H9 (cell line): ENCODE results near the gene SV2A. TPM values are rescaled to one million over a fixed set of nuclear protein-coding genes. Genes with fewer than 3 reads are reported as not detected.
A peak's percentile ranks its signal among the peaks of the same experiment; 100 is the strongest.

Source experiments
- DNase-seq: peaks from one replicate; pipeline ENCODE4 v3.0.0-alpha.2; 2017
- H2AFZ ChIP-seq: one replicate; pipeline ENCODE4 v1.6.1; 2013; ENCODE audit warnings: mild to moderate bottlenecking, low read length, control low read depth, moderate library complexity
- H2AK5ac ChIP-seq: 2 replicates; pipeline ENCODE4 v1.6.1; 2013; ENCODE audit warnings: low read length, control low read depth, mixed read lengths; ENCODE audit not compliant: insufficient read length
- H2BK120ac ChIP-seq: one replicate; pipeline ENCODE4 v1.6.1; 2013; ENCODE audit warnings: low read depth, mild to moderate bottlenecking, low read length, control low read depth, inconsistent platforms; ENCODE audit not compliant: poor library complexity, severe bottlenecking
- H2BK12ac ChIP-seq: 2 replicates; pipeline ENCODE4 v1.6.1; 2013; ENCODE audit warnings: low read length, control low read depth, mixed read lengths, low read depth; ENCODE audit not compliant: insufficient read length
- H2BK15ac ChIP-seq: 2 replicates; pipeline ENCODE4 v1.6.1; 2013; ENCODE audit warnings: low read depth, low read length, control low read depth
- H2BK20ac ChIP-seq: one replicate; pipeline ENCODE4 v1.6.1; 2013; ENCODE audit warnings: low read depth, mild to moderate bottlenecking, low read length, control low read depth, inconsistent platforms; ENCODE audit not compliant: poor library complexity, severe bottlenecking
- H2BK5ac ChIP-seq: 2 replicates; pipeline ENCODE4 v1.6.1; 2013; ENCODE audit warnings: low read length, control low read depth, mixed read lengths; ENCODE audit not compliant: insufficient read length
- H3K14ac ChIP-seq: 2 replicates; pipeline ENCODE4 v1.6.1; 2013; ENCODE audit warnings: low read length, control low read depth; ENCODE audit not compliant: insufficient read depth
- H3K18ac ChIP-seq: 2 replicates; pipeline ENCODE4 v1.6.1; 2013; ENCODE audit warnings: low read depth, mild to moderate bottlenecking, mixed read lengths, low read length, control low read depth; ENCODE audit not compliant: insufficient read length
- H3K23ac ChIP-seq: 2 replicates; pipeline ENCODE4 v1.6.1; 2013; ENCODE audit warnings: low read length, control low read depth, mixed read lengths, low read depth; ENCODE audit not compliant: insufficient read length
- H3K23me2 ChIP-seq: 2 replicates; pipeline ENCODE4 v1.6.1; 2013; ENCODE audit warnings: low read depth, mild to moderate bottlenecking, mixed read lengths, low read length, control low read depth; ENCODE audit not compliant: insufficient read length, poor library complexity, severe bottlenecking
- H3K27ac ChIP-seq: 2 replicates; pipeline ENCODE4 v1.5.1; 2013; ENCODE audit warnings: low read length, control low read depth, mixed read lengths, low read depth; ENCODE audit not compliant: insufficient read length
- H3K27me3 ChIP-seq: 2 replicates; pipeline ENCODE4 v1.6.1; 2013; ENCODE audit warnings: low read length, control low read depth, inconsistent platforms; ENCODE audit not compliant: insufficient read depth
- H3K4ac ChIP-seq: 2 replicates; pipeline ENCODE4 v1.6.1; 2013; ENCODE audit warnings: low read depth, mild to moderate bottlenecking, control low read depth, inconsistent platforms, low read length, moderate library complexity
- H3K4me1 ChIP-seq: 2 replicates; pipeline ENCODE4 v1.6.1; 2013; ENCODE audit warnings: low read length, control low read depth, inconsistent platforms; ENCODE audit not compliant: insufficient read depth
- H3K4me2 ChIP-seq: 2 replicates; pipeline ENCODE4 v1.6.1; 2013; ENCODE audit warnings: low read length, control low read depth, mixed read lengths; ENCODE audit not compliant: insufficient read length, insufficient read depth
- H3K56ac ChIP-seq: 2 replicates; pipeline ENCODE4 v1.6.1; 2013; ENCODE audit warnings: low read depth, mild to moderate bottlenecking, mixed read lengths, low read length, control low read depth; ENCODE audit not compliant: insufficient read length
- H3K79me1 ChIP-seq: 2 replicates; pipeline ENCODE4 v1.6.1; 2013; ENCODE audit warnings: low read depth, mild to moderate bottlenecking, moderate library complexity, low read length, control low read depth, inconsistent platforms; ENCODE audit not compliant: insufficient read depth, poor library complexity, severe bottlenecking
- H3K79me2 ChIP-seq: 2 replicates; pipeline ENCODE4 v1.6.1; 2013; ENCODE audit warnings: low read length, control low read depth, inconsistent platforms; ENCODE audit not compliant: insufficient read depth
- H3K9ac ChIP-seq: 2 replicates; pipeline ENCODE4 v1.6.1; 2013; ENCODE audit warnings: low read length, control low read depth, mixed read lengths; ENCODE audit not compliant: insufficient read length; ENCODE audit errors: extremely low read depth
- H3K9me3 ChIP-seq: one replicate; pipeline ENCODE4 v1.6.1; 2013; ENCODE audit warnings: low read depth, low read length, inconsistent platforms; ENCODE audit not compliant: control insufficient read depth
- H3T11ph ChIP-seq: one replicate; pipeline ENCODE4 v1.6.1; 2013; ENCODE audit warnings: mild to moderate bottlenecking, low read length, control low read depth, inconsistent platforms
- H4K20me1 ChIP-seq: one replicate; pipeline ENCODE4 v1.6.1; 2013; ENCODE audit not compliant: control insufficient read depth, insufficient read length, insufficient read depth
- H4K5ac ChIP-seq: 2 replicates; pipeline ENCODE4 v1.6.1; 2013; ENCODE audit warnings: low read depth, mild to moderate bottlenecking, mixed read lengths, low read length, control low read depth; ENCODE audit not compliant: insufficient read length
- H4K8ac ChIP-seq: replicated peaks from 2 replicates; pipeline ENCODE4 v1.6.1; 2013; ENCODE audit warnings: low read length, control low read depth, mixed read lengths, low read depth; ENCODE audit not compliant: insufficient read length
- H4K91ac ChIP-seq: 2 replicates; pipeline ENCODE4 v1.6.1; 2013; ENCODE audit warnings: low read depth, mild to moderate bottlenecking, moderate library complexity, mixed read lengths, low read length, control low read depth; ENCODE audit not compliant: insufficient read length
- H3K27ac Mint-ChIP-seq, 3 experiments: 2 replicates in 2 of 3; 3 replicates in 1 of 3; pipeline ENCODE4 v1.8.0; 2020 to 2021; ENCODE audit warnings: mixed read lengths in 3 of 3, mild to moderate bottlenecking in 1 of 3, moderate library complexity in 1 of 3
- H3K27me3 Mint-ChIP-seq: 2 replicates; pipeline ENCODE4 v1.8.0; 2021; ENCODE audit warnings: low read depth, mild to moderate bottlenecking, moderate library complexity, mixed read lengths
- H3K36me3 Mint-ChIP-seq, 3 experiments: 2 replicates in 2 of 3; 3 replicates in 1 of 3; pipeline ENCODE4 v1.8.0; 2020 to 2021; ENCODE audit warnings: low read depth in 3 of 3, mixed read lengths in 3 of 3; ENCODE audit not compliant: insufficient read depth in 1 of 3
- H3K4me1 Mint-ChIP-seq, 2 experiments: 2 replicates each; pipeline ENCODE4 v1.8.0; 2020; ENCODE audit warnings: mixed read lengths in 2 of 2
- H3K4me3 Mint-ChIP-seq, 2 experiments: 2 replicates in 1 of 2; 3 replicates in 1 of 2; pipeline ENCODE4 v1.8.0; 2020 to 2021; ENCODE audit warnings: mild to moderate bottlenecking in 2 of 2, mixed read lengths in 2 of 2, moderate library complexity in 1 of 2
- H3K9me3 Mint-ChIP-seq, 2 experiments: 2 replicates in 1 of 2; 3 replicates in 1 of 2; pipeline ENCODE4 v1.8.0; 2020; ENCODE audit warnings: mild to moderate bottlenecking in 2 of 2, mixed read lengths in 2 of 2, moderate library complexity in 1 of 2
- WGBS: extraction: QIAGEN DNeasy Blood & Tissue Kit; methylation state at CpG from one replicate; pipeline ENCODE4 v1.1.7; 2013; ENCODE audit warnings: missing lambda C conversion rate, low lambda C conversion rate, mixed read lengths; ENCODE audit not compliant: insufficient read length; ENCODE audit errors: extremely low coverage; 5-methylcytosine and 5-hydroxymethylcytosine counted together
- total RNA-seq: library from RNA; stranded (reverse); gene quantifications from 2 replicates; pipeline ENCODE4 v1.2.1, GENCODE V29; 2021
- TF ChIP-seq, protein P1 (sequence below): fragments of 200-600 bp; sonication (generic); conservative IDR thresholded peaks from 3 replicates; pipeline ENCODE4 v1.8.0; 2021; ENCODE audit warnings: antibody characterized with exemption, mild to moderate bottlenecking

Gene SV2A
- total RNA-seq, 1 experiment from 2014 or later, result 42.4 TPM

DNA sequence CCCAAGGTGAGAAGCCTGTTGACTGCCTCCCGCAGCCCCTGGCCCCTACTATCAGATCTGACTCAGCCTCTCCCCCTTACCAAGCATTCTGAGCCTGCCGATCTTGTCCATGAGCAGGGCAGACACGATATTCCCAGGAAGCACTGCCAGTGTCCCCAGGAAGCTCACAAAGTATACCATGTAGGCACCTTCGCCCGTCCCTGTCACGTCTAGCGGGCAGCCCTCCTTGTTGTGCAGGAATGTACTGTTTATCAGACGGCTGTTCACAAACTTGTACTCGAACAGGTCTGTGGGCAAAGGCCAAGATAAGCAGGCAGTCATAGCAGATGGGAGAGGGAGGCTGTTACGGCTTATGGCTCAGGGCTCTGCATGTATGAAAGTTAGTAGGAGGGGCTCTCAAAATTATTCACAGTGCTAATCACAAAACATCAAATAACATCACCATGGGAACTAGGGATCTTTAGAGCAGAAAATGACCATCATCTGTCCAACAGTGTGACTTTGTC lies 11.0 kb downstream of the SV2A start:
- H2BK20ac ChIP-seq, result no peak overlapping the region
- no peak overlapping the region for H4K5ac ChIP-seq
- H3K27me3 Mint-ChIP-seq, result no peaks in the 10 kb centered on the region
- H3K18ac ChIP-seq, result no peak overlapping the region
- no peaks in the 10 kb centered on the region for H3K27me3 ChIP-seq
- H2AFZ ChIP-seq, result no peak overlapping the region
- H3K23ac ChIP-seq, result no peak overlapping the region
- no peak overlapping the region for H3K4ac ChIP-seq
- no peak overlapping the region for H2BK15ac ChIP-seq
- no peak overlapping the region for H3K9ac ChIP-seq
- no peak overlapping the region for H3T11ph ChIP-seq
- H3K4me1 ChIP-seq, result no peaks in the 10 kb centered on the region
- peaks cover 7 to 10% of the 10 kb centered on the region in 2 experiments for H3K4me1 Mint-ChIP-seq
- no peak overlapping the region for H3K27ac ChIP-seq
- no peak overlapping the region for H3K14ac ChIP-seq
- H4K20me1 ChIP-seq, result no peaks in the 10 kb centered on the region
- no peak overlapping the region; a peak in 3 of 7 replicates for H3K27ac Mint-ChIP-seq
- peak overlapping the region in 1 of 2 experiments; percentile 3; a peak in 1 of 5 replicates for H3K4me3 Mint-ChIP-seq
- no peaks in the 10 kb centered on the region for H3K9me3 ChIP-seq
- no peak overlapping the region for H4K91ac ChIP-seq
- H3K79me2 ChIP-seq, result no peaks in the 10 kb centered on the region
- no peak overlapping the region for H3K4me2 ChIP-seq
- no peak for DNase-seq
- H2AK5ac ChIP-seq, result no peak overlapping the region
- no peaks in the 10 kb centered on the region for H3K23me2 ChIP-seq
- no CpG with 5 or more reads among the region's 10 CpGs for WGBS
- H4K8ac ChIP-seq, result no peak overlapping the region
- no peak overlapping the region for H2BK5ac ChIP-seq
- H2BK12ac ChIP-seq, result no peak overlapping the region
- no peak overlapping the region for H3K56ac ChIP-seq
- peaks cover 26 to 77% (median 74%) of the 10 kb centered on the region in 3 experiments; a peak in 6 of 7 replicates for H3K36me3 Mint-ChIP-seq
- no peaks in the 10 kb centered on the region for H3K79me1 ChIP-seq
- H2BK120ac ChIP-seq, result no peak overlapping the region
- H3K9me3 Mint-ChIP-seq, result no peaks in the 10 kb centered on the region
- TF ChIP-seq, protein P1, sequence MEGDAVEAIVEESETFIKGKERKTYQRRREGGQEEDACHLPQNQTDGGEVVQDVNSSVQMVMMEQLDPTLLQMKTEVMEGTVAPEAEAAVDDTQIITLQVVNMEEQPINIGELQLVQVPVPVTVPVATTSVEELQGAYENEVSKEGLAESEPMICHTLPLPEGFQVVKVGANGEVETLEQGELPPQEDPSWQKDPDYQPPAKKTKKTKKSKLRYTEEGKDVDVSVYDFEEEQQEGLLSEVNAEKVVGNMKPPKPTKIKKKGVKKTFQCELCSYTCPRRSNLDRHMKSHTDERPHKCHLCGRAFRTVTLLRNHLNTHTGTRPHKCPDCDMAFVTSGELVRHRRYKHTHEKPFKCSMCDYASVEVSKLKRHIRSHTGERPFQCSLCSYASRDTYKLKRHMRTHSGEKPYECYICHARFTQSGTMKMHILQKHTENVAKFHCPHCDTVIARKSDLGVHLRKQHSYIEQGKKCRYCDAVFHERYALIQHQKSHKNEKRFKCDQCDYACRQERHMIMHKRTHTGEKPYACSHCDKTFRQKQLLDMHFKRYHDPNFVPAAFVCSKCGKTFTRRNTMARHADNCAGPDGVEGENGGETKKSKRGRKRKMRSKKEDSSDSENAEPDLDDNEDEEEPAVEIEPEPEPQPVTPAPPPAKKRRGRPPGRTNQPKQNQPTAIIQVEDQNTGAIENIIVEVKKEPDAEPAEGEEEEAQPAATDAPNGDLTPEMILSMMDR, result no peak
